GM12891 (cell line): ENCODE measurements around the gene ODF2.
A peak's percentile ranks its signal among the peaks of the same experiment; 100 is the strongest.

Experiments used
- DNase-seq: peaks from one replicate; pipeline ENCODE4 v3.0.0; 2011; ENCODE audit warnings: low spot score; ENCODE audit not compliant: insufficient read length
- FAIRE-seq: peaks from 2 replicates; lab custom pipeline; 2011; peaks lifted over from hg19 to GRCh38; lab: Jason Lieb, UNC
- PAX5 ChIP-seq: IDR thresholded peaks from 2 replicates; pipeline ENCODE4 v1.6.1; 2011; ENCODE audit warnings: low read length, moderate library complexity, mild to moderate bottlenecking; ENCODE audit not compliant: insufficient read depth, severe bottlenecking
- POLR2A ChIP-seq: IDR thresholded peaks from 2 replicates; pipeline ENCODE4 v1.6.1; 2011; ENCODE audit warnings: low read depth, low read length, control low read depth
- POLR2AphosphoS5 ChIP-seq: IDR thresholded peaks from 2 replicates; pipeline ENCODE4 v1.6.1; 2011; ENCODE audit warnings: low read depth, low read length, control low read depth
- POU2F2 ChIP-seq: IDR thresholded peaks from 2 replicates; pipeline ENCODE4 v1.6.1; 2011; ENCODE audit warnings: low read depth, mild to moderate bottlenecking, control low read depth, low read length, moderate library complexity
- SPI1 ChIP-seq: IDR thresholded peaks from 2 replicates; pipeline ENCODE4 v1.6.1; 2011; ENCODE audit warnings: low read depth, low read length, control low read depth
- TAF1 ChIP-seq: IDR thresholded peaks from 2 replicates; pipeline ENCODE4 v1.6.1; 2011; ENCODE audit warnings: low read depth, low read length, control low read depth

The ODF2 gene

GRCh38 chr9:128482186-128482585, 26.4 kb downstream of the ODF2 start:
- TF ChIP-seq POLR2AphosphoS5 (no peak), POU2F2 (no peak), TAF1 (no peak), PAX5 (no peak), POLR2A (no peak), SPI1 (no peak)
- DNase-seq (no peak), FAIRE-seq (no peak)

- DNase-seq (no peak), FAIRE-seq (no peak)
- TF ChIP-seq POLR2AphosphoS5 (no peak), POU2F2 (no peak), TAF1 (no peak), SPI1 (no peak), PAX5 (no peak), POLR2A (no peak)
Measured at GRCh38 chr9:128484686-128485413, 29.0 kb downstream of the ODF2 start.

- no peak for TF ChIP-seq PAX5
- TF ChIP-seq POLR2AphosphoS5 = no peak
- no peak for TF ChIP-seq POU2F2
- TF ChIP-seq SPI1 = no peak
- TF ChIP-seq POLR2A = no peak
- TF ChIP-seq TAF1 = no peak
- DNase-seq (no peak), FAIRE-seq (no peak)
Measured at GRCh38 chr9:128485414-128485855, 29.6 kb downstream of the ODF2 start.

GRCh38 chr9:128486201-128486600, 30.4 kb downstream of the ODF2 start:
- DNase-seq = no peak
- TF ChIP-seq POLR2A (no peak), SPI1 (no peak), POLR2AphosphoS5 (no peak), TAF1 (no peak), PAX5 (no peak), POU2F2 (no peak)
- FAIRE-seq = no peak

GRCh38 chr9:128493424-128493823, 37.6 kb downstream of the ODF2 start:
- DNase-seq (no peak), FAIRE-seq (no peak)
- TF ChIP-seq POLR2AphosphoS5 (no peak), SPI1 (no peak), POLR2A (no peak), PAX5 (no peak), POU2F2 (no peak), TAF1 (no peak)

GRCh38 chr9:128494108-128494745, 38.4 kb downstream of the ODF2 start:
- TF ChIP-seq POLR2AphosphoS5 (no peak), PAX5 (no peak), SPI1 (no peak), POU2F2 (no peak), TAF1 (no peak), POLR2A (no peak)
- no peak for DNase-seq
- no peak for FAIRE-seq

GRCh38 chr9:128494746-128495129, 38.9 kb downstream of the ODF2 start:
- TF ChIP-seq PAX5 = no peak
- TF ChIP-seq POU2F2 = no peak
- TF ChIP-seq POLR2AphosphoS5 = no peak
- TF ChIP-seq POLR2A = no peak
- no peak for TF ChIP-seq SPI1
- TF ChIP-seq TAF1 = no peak
- no peak for DNase-seq
- no peak for FAIRE-seq

GRCh38 chr9:128495296-128495695, 39.5 kb downstream of the ODF2 start:
- FAIRE-seq (peak; percentile 40), DNase-seq (no peak)
- TF ChIP-seq POLR2AphosphoS5 (no peak), POU2F2 (no peak), PAX5 (no peak), TAF1 (no peak), POLR2A (no peak), SPI1 (no peak)

- FAIRE-seq (no peak), DNase-seq (no peak)
- no peak for TF ChIP-seq POU2F2
- no peak for TF ChIP-seq SPI1
- TF ChIP-seq TAF1 = no peak
- TF ChIP-seq POLR2AphosphoS5 = no peak
- TF ChIP-seq POLR2A = no peak
- no peak for TF ChIP-seq PAX5
Measured at GRCh38 chr9:128495804-128496417, 40.1 kb downstream of the ODF2 start.
